Ammon's horn (tissue), 1 donor: ENCODE measurements around the gene MEPCE.
A peak's percentile ranks its signal among the peaks of the same experiment; 100 is the strongest.

ENCODE experiments used
- DNase-seq: peaks from one replicate; pipeline ENCODE4 v3.0.0-alpha.2; 2016; ENCODE audit warnings: low spot score

The MEPCE gene

GRCh38 chr7:100464791-100465190 lies 35.2 kb downstream of the MEPCE start:
- DNase-seq: no peak

GRCh38 chr7:100465299-100465698 lies 35.7 kb downstream of the MEPCE start:
- DNase-seq: no peak

- DNase-seq: peak; percentile 96
Observed at GRCh38 chr7:100465702-100466311, 36.2 kb downstream of the MEPCE start.

- no peak for DNase-seq
Observed at GRCh38 chr7:100466653-100467605, 37.3 kb downstream of the MEPCE start.

GRCh38 chr7:100467638-100468373 lies 38.2 kb downstream of the MEPCE start:
- peak; percentile 97 for DNase-seq

- DNase-seq: peak; percentile 90
Observed at GRCh38 chr7:100469227-100470044, 39.8 kb downstream of the MEPCE start.

- DNase-seq: no peak
Observed at GRCh38 chr7:100471021-100471420, 41.4 kb downstream of the MEPCE start.

- no peak for DNase-seq
Observed at GRCh38 chr7:100472121-100472851, 42.7 kb downstream of the MEPCE start.

- no peak for DNase-seq
Observed at GRCh38 chr7:100472854-100473499, 43.3 kb downstream of the MEPCE start.

GRCh38 chr7:100475549-100475948 lies 45.9 kb downstream of the MEPCE start:
- no peak for DNase-seq

- no peak for DNase-seq
Observed at GRCh38 chr7:100476101-100476780, 46.6 kb downstream of the MEPCE start.

- DNase-seq: no peak
Observed at GRCh38 chr7:100476903-100477870, 47.6 kb downstream of the MEPCE start.

- DNase-seq: no peak
Observed at GRCh38 chr7:100477871-100478267, 48.2 kb downstream of the MEPCE start.

GRCh38 chr7:100478958-100479660 lies 49.5 kb downstream of the MEPCE start, which contains the start of gene TSC22D4:
TSC22D4 (minus strand) TSS chr7:100479214; CDS start chr7:100478038, 1,176 bp downstream.
- DNase-seq: peak; percentile 98

GRCh38 chr7:100481466-100481865 lies 51.8 kb downstream of the MEPCE start:
- DNase-seq: no peak

GRCh38 chr7:100482728-100483089 lies 53.1 kb downstream of the MEPCE start:
- no peak for DNase-seq

- DNase-seq: peak; percentile 66
Observed at GRCh38 chr7:100483090-100483721, 53.6 kb downstream of the MEPCE start.
